Mammary epithelial cell (primary cell): ENCODE measurements around the gene GPR139.

Experiments
- CTCF ChIP-seq, 2 donors: IDR thresholded peaks in 1 of 2; conservative IDR thresholded peaks in 1 of 2; 2 replicates each; pipeline ENCODE4 v1.5.1; 2011 to 2012; ENCODE audit warnings: inconsistent platforms in 2 of 2, low read length in 2 of 2, mild to moderate bottlenecking in 2 of 2, control low read depth in 1 of 2, low read depth in 1 of 2; ENCODE audit not compliant: insufficient read depth in 1 of 2; ENCODE audit errors: extremely low read depth in 1 of 2
- EZH2 ChIP-seq: IDR thresholded peaks from 2 replicates; pipeline ENCODE4 v1.6.1; 2012; ENCODE audit warnings: low read length, inconsistent platforms, borderline replicate concordance

- TF ChIP-seq CTCF (conservative IDR thresholded peaks at IDR 0.05 in 1 of 2, IDR thresholded peaks at IDR 0.05 in 1 of 2; ENCODE audit: extremely low read depth in 1 of 2, insufficient read depth in 1 of 2, low read depth in 1 of 2, low read length in 2 of 2): no peak
- no peak for TF ChIP-seq EZH2
These were observed 71.6 kb downstream of the GPR139 start for GRCh38 chr16:20001856-20002707.
